AG04450 (cell line): ENCODE measurements around the gene NDUFAF5. TPM values are rescaled to one million over a fixed set of nuclear protein-coding genes. Genes with fewer than 3 reads are reported as not detected.

ENCODE experiments used
- CTCF ChIA-PET: fragments of 300-600, 350-600 bp; formaldehyde crosslinking; extraction: SDS; loops from one replicate; lab custom pipeline; 2022; ENCODE audit warnings: antibody characterized with exemption, inconsistent platforms; lab: Charles Lee
- POLR2A ChIA-PET: fragments of 350-600 bp; formaldehyde crosslinking; extraction: SDS; loops from one replicate; lab custom pipeline; 2021; ENCODE audit warnings: antibody characterized with exemption, inconsistent platforms; lab: Yijun Ruan, JAX
- DNase-seq: peaks from one replicate; pipeline ENCODE4 v3.0.0-alpha.2; 2011; ENCODE audit warnings: low read depth, low spot score
- H3K27ac ChIP-seq: one replicate; pipeline ENCODE4 v1.5.1; 2012; ENCODE audit warnings: low read depth, low read length, control low read depth
- H3K27me3 ChIP-seq: one replicate; pipeline ENCODE4 v1.6.0; 2012; ENCODE audit warnings: low read length; ENCODE audit not compliant: control insufficient read depth, insufficient read depth
- H3K4me3 ChIP-seq: 2 replicates; pipeline ENCODE4 v1.5.1; 2011; ENCODE audit warnings: mild to moderate bottlenecking, low read depth, low read length, control low read depth
- H3K9me3 ChIP-seq: 2 replicates; pipeline ENCODE4 v1.5.1; 2012; ENCODE audit warnings: low read length; ENCODE audit not compliant: control insufficient read depth, insufficient read depth
- CTCF ChIP-seq: IDR thresholded peaks from 2 replicates; pipeline ENCODE4 v1.5.1; 2011; ENCODE audit warnings: low read depth, low read length, control low read depth, inconsistent platforms
- polyA plus RNA-seq: library from polyadenylated mRNA; depleted of rRNA; stranded (reverse); fragments of >200 nt; gene quantifications from 2 replicates; pipeline ENCODE4 v1.2.3, GENCODE V29; 2011

NDUFAF5 gene
- polyA plus RNA-seq, 1 experiment, result 24.1 TPM

- DNase-seq, result no peak
- TF ChIP-seq CTCF, result no peak
- Histone ChIP-seq H3K27me3 (no peaks in the 10 kb centered on the region), H3K27ac (no peak overlapping the region), H3K4me3 (peak overlapping the region; percentile 90), H3K9me3 (no peaks in the 10 kb centered on the region)
- ChIA-PET CTCF (interaction anchor here (0.8 to 3.3 kb wide), 5 partner anchors 14 to 671 kb away, joined by 3 to 16 read pairs (median 5); no protein-coding TSS in a partner anchor), POLR2A (no interaction called here)
These were observed 1.5 kb downstream of the NDUFAF5 start for GRCh38 chr20:13786143-13786828.

- Histone ChIP-seq H3K9me3 (no peaks in the 10 kb centered on the region), H3K4me3 (no peak overlapping the region), H3K27me3 (no peaks in the 10 kb centered on the region), H3K27ac (no peak overlapping the region)
- CTCF ChIA-PET, result interaction anchor here (0.5 to 2.5 kb wide), 37 partner anchors 8 to 863 kb away, joined by 3 to 39 read pairs (median 4); partner anchors contain the start of gene ISM1
- peak; percentile 70 for TF ChIP-seq CTCF
- POLR2A ChIA-PET, result no interaction called here
- no peak for DNase-seq
These were observed 3.5 kb downstream of the NDUFAF5 start for GRCh38 chr20:13788167-13788834.

- Histone ChIP-seq H3K4me3 (no peak overlapping the region), H3K9me3 (no peaks in the 10 kb centered on the region), H3K27me3 (no peaks in the 10 kb centered on the region), H3K27ac (no peak overlapping the region)
- ChIA-PET POLR2A (no interaction called here), CTCF (no interaction called here)
- DNase-seq, result no peak
- TF ChIP-seq CTCF, result no peak
These were observed 5.9 kb downstream of the NDUFAF5 start for GRCh38 chr20:13790708-13791107.

GRCh38 chr20:13791540-13792459 is 7.0 kb downstream of the NDUFAF5 start:
- Histone ChIP-seq H3K27me3 (no peaks in the 10 kb centered on the region), H3K9me3 (no peaks in the 10 kb centered on the region), H3K4me3 (no peak overlapping the region), H3K27ac (no peak overlapping the region)
- no peak for TF ChIP-seq CTCF
- POLR2A ChIA-PET, result no interaction called here
- no peak for DNase-seq
- CTCF ChIA-PET, result interaction anchor here (2.1 to 2.3 kb wide), 2 partner anchors 20 to 28 kb away, joined by 7 to 8 read pairs; no protein-coding TSS in a partner anchor
